Measurements from ENCODE around the gene PCDH15.

PCDH15 gene

GRCh38 chr10:54368984-54369383 lies 432.0 kb downstream of the PCDH15 start:
- Histone ChIP-seq H3K9ac (ENCODE audit: low read depth, low read length, poor library complexity, severe bottlenecking) (no peak overlapping the region), H3F3A (ENCODE audit: low read depth) (no peaks in the 10 kb centered on the region), H3K27me3 (ENCODE audit: insufficient read depth, low read length, poor library complexity, severe bottlenecking) (no peaks in the 10 kb centered on the region), H3K4me3 (ENCODE audit: low read length, poor library complexity, severe bottlenecking) (no peak overlapping the region), H3K4me1 (ENCODE audit: insufficient read depth, low read length, poor library complexity, severe bottlenecking) (no peaks in the 10 kb centered on the region), H3K9me2 (replicated peaks; ENCODE audit: low read depth, low read length) (no peaks in the 10 kb centered on the region), H3K36me3 (ENCODE audit: insufficient read depth, low read length) (no peaks in the 10 kb centered on the region), H3K79me2 (ENCODE audit: insufficient read depth, low read length) (no peaks in the 10 kb centered on the region), H3K4me2 (ENCODE audit: low read depth, low read length, poor library complexity, severe bottlenecking) (no peak overlapping the region), H2AFZ (ENCODE audit: low read length) (no peak overlapping the region), H4K20me1 (ENCODE audit: insufficient read depth, low read length, poor library complexity, severe bottlenecking) (no peaks in the 10 kb centered on the region), H3K9me3 (ENCODE audit: insufficient read depth, low read depth, low read length) (no peaks in the 10 kb centered on the region)
- no peak for TF ChIP-seq EZH2phosphoT487 (IDR thresholded peaks at IDR 0.05; ENCODE audit: borderline replicate concordance)
- TF ChIP-seq CTCF (conservative IDR thresholded peaks at IDR 0.05; ENCODE audit: low read length), result no peak

GRCh38 chr10:54363390-54363789 lies 437.6 kb downstream of the PCDH15 start:
- Histone ChIP-seq H3K4me3 (ENCODE audit: low read length, poor library complexity, severe bottlenecking) (no peak overlapping the region), H3K9ac (ENCODE audit: low read depth, low read length, poor library complexity, severe bottlenecking) (no peak overlapping the region), H3K4me1 (ENCODE audit: insufficient read depth, low read length, poor library complexity, severe bottlenecking) (no peaks in the 10 kb centered on the region), H3K79me2 (ENCODE audit: insufficient read depth, low read length) (no peaks in the 10 kb centered on the region), H2AFZ (ENCODE audit: low read length) (no peak overlapping the region), H4K20me1 (ENCODE audit: insufficient read depth, low read length, poor library complexity, severe bottlenecking) (no peaks in the 10 kb centered on the region), H3F3A (ENCODE audit: low read depth) (no peaks in the 10 kb centered on the region), H3K9me3 (ENCODE audit: insufficient read depth, low read depth, low read length) (no peaks in the 10 kb centered on the region), H3K36me3 (ENCODE audit: insufficient read depth, low read length) (no peaks in the 10 kb centered on the region), H3K4me2 (ENCODE audit: low read depth, low read length, poor library complexity, severe bottlenecking) (no peak overlapping the region), H3K27me3 (ENCODE audit: insufficient read depth, low read length, poor library complexity, severe bottlenecking) (no peaks in the 10 kb centered on the region), H3K9me2 (replicated peaks; ENCODE audit: low read depth, low read length) (no peaks in the 10 kb centered on the region)
- TF ChIP-seq EZH2phosphoT487 (IDR thresholded peaks at IDR 0.05; ENCODE audit: borderline replicate concordance), result no peak
- TF ChIP-seq CTCF (conservative IDR thresholded peaks at IDR 0.05; ENCODE audit: low read length), result no peak

- TF ChIP-seq EZH2phosphoT487 (IDR thresholded peaks at IDR 0.05; ENCODE audit: borderline replicate concordance) (no peak), CTCF (conservative IDR thresholded peaks at IDR 0.05; ENCODE audit: low read length) (no peak)
- Histone ChIP-seq H3K9me2 (replicated peaks; ENCODE audit: low read depth, low read length) (no peaks in the 10 kb centered on the region), H3K79me2 (ENCODE audit: insufficient read depth, low read length) (no peaks in the 10 kb centered on the region)
Observed at GRCh38 chr10:54342058-54342457, 459.0 kb downstream of the PCDH15 start.

More at GRCh38 chr10:54342058-54342457, 459.0 kb downstream of the PCDH15 start:
- Histone ChIP-seq H3F3A (ENCODE audit: low read depth) (no peaks in the 10 kb centered on the region), H3K9me3 (ENCODE audit: insufficient read depth, low read depth, low read length) (no peaks in the 10 kb centered on the region), H3K4me3 (ENCODE audit: low read length, poor library complexity, severe bottlenecking) (no peak overlapping the region), H3K4me1 (ENCODE audit: insufficient read depth, low read length, poor library complexity, severe bottlenecking) (no peaks in the 10 kb centered on the region), H3K4me2 (ENCODE audit: low read depth, low read length, poor library complexity, severe bottlenecking) (no peak overlapping the region), H4K20me1 (ENCODE audit: insufficient read depth, low read length, poor library complexity, severe bottlenecking) (no peaks in the 10 kb centered on the region), H3K9ac (ENCODE audit: low read depth, low read length, poor library complexity, severe bottlenecking) (no peak overlapping the region), H3K36me3 (ENCODE audit: insufficient read depth, low read length) (no peaks in the 10 kb centered on the region), H3K27me3 (ENCODE audit: insufficient read depth, low read length, poor library complexity, severe bottlenecking) (no peaks in the 10 kb centered on the region), H2AFZ (ENCODE audit: low read length) (no peak overlapping the region)

All from Loucy (cell line).